HCT116 (cell line): ENCODE measurements around the gene FKBP2. TPM values are rescaled to one million over a fixed set of nuclear protein-coding genes. Genes with fewer than 3 reads are reported as not detected.

ENCODE experiments used
- ATAC-seq: fragments of 200-7000 bp; cut with Tn5 transposase; 2 replicates; pipeline ENCODE4 v1.9.1; 2020; ENCODE audit warnings: mild to moderate bottlenecking, moderate library complexity
- BruUV-seq: library from RNA; stranded (reverse); fragments of 400-500 nt; replicated peaks from 2 replicates; lab custom pipeline; 2021; lab: Mats Ljungman, UMichigan
- CTCF ChIA-PET: fragments of 300-600 bp; sonication (Branson Sonifier 250); formaldehyde crosslinking; loops from one replicate; lab custom pipeline; 2021; ENCODE audit warnings: antibody characterized with exemption; lab: Charles Lee
- POLR2A ChIA-PET: fragments of 300-600, 350-600 bp; sonication (Branson Sonifier 250); formaldehyde crosslinking; loops from one replicate; lab custom pipeline; 2021; ENCODE audit warnings: antibody characterized with exemption; lab: Charles Lee
- RAD21 ChIA-PET, 2 experiments: fragments of 300-600 bp; sonication (Branson Sonifier 250); formaldehyde crosslinking; loops; one replicate each; lab custom pipeline; 2023; ENCODE audit warnings: low total read pairs in 2 of 2; ENCODE audit not compliant: uncharacterized antibody in 2 of 2, unreplicated experiment in 2 of 2, low non-redundant PET in 1 of 2; lab: Charles Lee
- DNase-seq: peaks from one replicate; pipeline ENCODE4 v3.0.0-alpha.2; 2010; ENCODE audit warnings: low read depth, low spot score
- H2AFZ ChIP-seq: fragments of 200-600 bp; shearing (Covaris generic), sonication (generic); 2 replicates; pipeline ENCODE4 v1.6.1; 2017; ENCODE audit warnings: low read depth, mixed run types, mixed read lengths, antibody characterized with exemption, low read length; ENCODE audit not compliant: poor library complexity, severe bottlenecking
- H3K27ac ChIP-seq: 2 replicates; pipeline ENCODE4 v1.5.1; 2012; ENCODE audit warnings: low read depth, low read length
- H3K27me3 ChIP-seq: fragments of 200-600 bp; sonication (generic); 2 replicates; pipeline ENCODE4 v1.6.1; 2016; ENCODE audit warnings: mixed run types, low read length, mixed read lengths; ENCODE audit not compliant: insufficient read depth
- H3K36me3 ChIP-seq, 2 experiments: fragments of 200-500 bp in 1 of 2; fragments of 200-600 bp in 1 of 2; sonication (Bioruptor generic) in 1 of 2; sonication (generic) in 1 of 2; 2 replicates each; pipeline versions ENCODE4 v1.5.1 to v1.6.1; 2014 to 2016; ENCODE audit warnings: low read length in 2 of 2, inconsistent platforms in 1 of 2, mixed read lengths in 1 of 2, mixed run types in 1 of 2; ENCODE audit not compliant: insufficient read depth in 2 of 2, control insufficient read depth in 1 of 2
- H3K4me1 ChIP-seq, 2 experiments: fragments of 200-600 bp in 1 of 2; sonication (generic) in 1 of 2; 2 replicates each; pipeline versions ENCODE4 v1.5.1 to v1.6.1; 2012 to 2017; ENCODE audit warnings: low read length in 2 of 2, inconsistent platforms in 1 of 2, mild to moderate bottlenecking in 1 of 2, mixed read lengths in 1 of 2, mixed run types in 1 of 2, moderate library complexity in 1 of 2; ENCODE audit not compliant: insufficient read depth in 2 of 2, control insufficient read depth in 1 of 2
- H3K4me2 ChIP-seq: fragments of 200-600 bp; sonication (generic); 2 replicates; pipeline ENCODE4 v1.6.1; 2017; ENCODE audit warnings: mixed run types, low read length, mixed read lengths
- H3K4me3 ChIP-seq, 2 experiments: fragments of 200-600 bp in 1 of 2; sonication (generic) in 1 of 2; replicated peaks in 1 of 2; 2 replicates each; pipeline ENCODE4 v1.5.1; 2011 to 2016; ENCODE audit warnings: low read length in 2 of 2, control low read depth in 1 of 2, low read depth in 1 of 2, mild to moderate bottlenecking in 1 of 2, mixed read lengths in 1 of 2, mixed run types in 1 of 2
- H3K79me2 ChIP-seq: fragments of 200-600 bp; sonication (generic); 2 replicates; pipeline ENCODE4 v1.6.1; 2017; ENCODE audit warnings: mild to moderate bottlenecking, mixed run types, low read length, moderate library complexity, mixed read lengths; ENCODE audit not compliant: insufficient read depth
- H3K9ac ChIP-seq: fragments of 200-600 bp; sonication (generic); 2 replicates; pipeline ENCODE4 v1.6.1; 2016; ENCODE audit warnings: low read length, mixed read lengths
- H3K9me2 ChIP-seq: fragments of 200-600 bp; sonication (generic), shearing (Covaris generic); 2 replicates; pipeline ENCODE4 v1.6.1; 2017; ENCODE audit warnings: mixed run types, mild to moderate bottlenecking, moderate library complexity; ENCODE audit not compliant: insufficient read depth
- H3K9me3 ChIP-seq, 2 experiments: fragments of 200-500 bp in 1 of 2; fragments of 200-600 bp in 1 of 2; sonication (Bioruptor generic) in 1 of 2; sonication (generic) in 1 of 2; 2 replicates each; pipeline ENCODE4 v1.6.1; 2014 to 2017; ENCODE audit warnings: low read length in 2 of 2, mixed read lengths in 2 of 2, inconsistent platforms in 1 of 2, low read depth in 1 of 2, mild to moderate bottlenecking in 1 of 2, mixed run types in 1 of 2, moderate library complexity in 1 of 2; ENCODE audit not compliant: control insufficient read depth in 1 of 2, insufficient read depth in 1 of 2
- H4K20me1 ChIP-seq: fragments of 200-600 bp; sonication (generic), shearing (Covaris generic); 2 replicates; pipeline ENCODE4 v1.6.1; 2017; ENCODE audit warnings: mixed run types, mild to moderate bottlenecking, moderate library complexity; ENCODE audit not compliant: insufficient read depth
- ATF3 ChIP-seq: IDR thresholded peaks from 2 replicates; pipeline ENCODE4 v1.6.1; 2012
- EGR1 ChIP-seq: IDR thresholded peaks from 2 replicates; pipeline ENCODE4 v1.6.1; 2012; ENCODE audit warnings: low read depth
- ELF1 ChIP-seq: IDR thresholded peaks from 2 replicates; pipeline ENCODE4 v1.6.1; 2012; ENCODE audit warnings: low read depth, borderline replicate concordance
- EZH2 ChIP-seq: fragments of 200-600 bp; sonication (generic); IDR thresholded peaks from 2 replicates; pipeline ENCODE4 v1.6.1; 2017; ENCODE audit warnings: antibody characterized with exemption, mixed run types
- EZH2phosphoT487 ChIP-seq: fragments of 200-600 bp; IDR thresholded peaks from 2 replicates; pipeline ENCODE4 v1.6.1; 2018; ENCODE audit warnings: antibody characterized with exemption, borderline replicate concordance
- MAX ChIP-seq: IDR thresholded peaks from 2 replicates; pipeline ENCODE4 v1.6.1; 2012
- POLR2A ChIP-seq: IDR thresholded peaks from 2 replicates; pipeline ENCODE4 v1.7.0; 2011; ENCODE audit warnings: borderline replicate concordance; ENCODE audit not compliant: insufficient read depth, insufficient read length; ENCODE audit errors: extremely low read depth
- RAD21 ChIP-seq: IDR thresholded peaks from 2 replicates; pipeline ENCODE4 v1.6.1; 2012; ENCODE audit warnings: low read depth, mild to moderate bottlenecking
- SIN3A ChIP-seq: IDR thresholded peaks from 2 replicates; pipeline ENCODE4 v1.6.1; 2012; ENCODE audit warnings: low read depth
- SP1 ChIP-seq: IDR thresholded peaks from 2 replicates; pipeline ENCODE4 v1.6.1; 2012; ENCODE audit warnings: low read depth
- YY1 ChIP-seq: IDR thresholded peaks from 2 replicates; pipeline ENCODE4 v1.6.1; 2011; ENCODE audit warnings: low read length, low read depth, moderate library complexity, mild to moderate bottlenecking; ENCODE audit not compliant: insufficient replicate concordance; ENCODE audit errors: extremely low read depth
- ZFX ChIP-seq: fragments of 450-650 bp; IDR thresholded peaks from 2 replicates; pipeline ENCODE4 v1.6.1; 2017
- ZNF274 ChIP-seq: fragments of 200-500 bp; sonication (Bioruptor generic); IDR thresholded peaks from 2 replicates; pipeline ENCODE4 v1.6.1; 2014; ENCODE audit warnings: mild to moderate bottlenecking, low read depth, low read length, inconsistent platforms
- intact Hi-C: fragments of 100-400 bp; cut with micrococcal nuclease; formaldehyde crosslinking; loops from 2 replicates; pipeline ENCODE4 v1.10.0; 2022
- total RNA-seq: library from RNA; stranded (reverse); gene quantifications from one replicate; pipeline ENCODE4 v1.2.1, GENCODE V29; 2021; ENCODE audit not compliant: unreplicated experiment

FKBP2 gene
- total RNA-seq, 1 experiment from 2014 or later: 69.2 TPM

GRCh38 chr11:64203421-64204079 lies 37.3 kb upstream of the FKBP2 start:
- CTCF ChIA-PET: interaction anchor here (1.6 to 4.6 kb wide), 8 partner anchors 15 to 152 kb away, joined by 4 to 80 read pairs (median 9); partner anchors contain the start of genes CATSPERZ, ESRRA, FKBP2 and PRDX5
- no peak overlapping the region for H3K4me2 ChIP-seq
- no TSS peak for BruUV-seq
- no peak overlapping the region for H3K27ac ChIP-seq
- RAD21 ChIA-PET: interaction anchor here in 1 of 2 experiments (1.6 kb wide), 1 partner anchor 18 kb away, joined by 3 read pairs; the partner anchor contains the start of gene STIP1
- no peaks in the 10 kb centered on the region for H3K9me2 ChIP-seq
- H3K4me1 ChIP-seq: peaks cover 0 to 8% of the 10 kb centered on the region in 2 experiments; a peak in 1 of 4 replicates
- H3K27me3 ChIP-seq: no peaks in the 10 kb centered on the region
- ATAC-seq: no peak
- TF ChIP-seq SIN3A (no peak), RAD21 (no peak), ZFX (no peak), SP1 (no peak), POLR2A (no peak), EZH2phosphoT487 (no peak), YY1 (no peak), ZNF274 (no peak), EZH2 (no peak), EGR1 (no peak), MAX (no peak), ATF3 (no peak), ELF1 (no peak)
- H3K79me2 ChIP-seq: peaks cover 38% of the 10 kb centered on the region; the same call in 1 of the 2 replicates
- H3K36me3 ChIP-seq: peaks cover 48 to 57% of the 10 kb centered on the region in 2 experiments
- DNase-seq: no peak
- no peak overlapping the region for H3K9ac ChIP-seq
- no peak overlapping the region for H2AFZ ChIP-seq
- intact Hi-C loops: loop anchor here (1.0 to 2.0 kb wide), 3 partner anchors 67 to 152 kb away; no protein-coding TSS in a partner anchor
- no peak overlapping the region for H3K4me3 ChIP-seq
- POLR2A ChIA-PET: interaction anchor here (1.3 to 2.2 kb wide), 4 partner anchors 18 to 101 kb away, joined by 3 to 10 read pairs (median 6); partner anchors contain the start of gene STIP1
- H4K20me1 ChIP-seq: no peaks in the 10 kb centered on the region
- no peaks in the 10 kb centered on the region for H3K9me3 ChIP-seq
